ENCODE measurements around the gene MYADML2.

DNA sequence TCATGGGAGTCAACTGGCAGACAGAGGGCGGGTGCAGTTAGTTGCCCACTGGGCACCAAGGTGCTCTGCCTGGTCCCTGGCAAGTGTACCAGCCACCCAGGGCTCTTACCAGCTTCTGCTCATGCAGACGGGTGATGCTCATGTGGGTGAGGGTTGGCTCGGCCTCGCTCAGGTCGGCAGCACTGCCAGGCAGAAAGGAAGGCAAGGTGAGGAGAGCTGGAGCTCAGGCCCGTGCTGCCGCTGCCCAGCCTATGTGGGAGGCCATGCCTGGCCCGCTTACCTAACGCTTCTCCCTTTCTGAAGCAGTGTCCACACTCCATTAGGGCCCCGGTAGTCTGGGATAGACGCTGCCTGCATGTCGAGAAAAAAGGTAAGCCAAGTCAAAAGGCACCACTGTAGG, 31.7 kb downstream of the MYADML2 start:
- TF ChIP-seq, protein P1, sequence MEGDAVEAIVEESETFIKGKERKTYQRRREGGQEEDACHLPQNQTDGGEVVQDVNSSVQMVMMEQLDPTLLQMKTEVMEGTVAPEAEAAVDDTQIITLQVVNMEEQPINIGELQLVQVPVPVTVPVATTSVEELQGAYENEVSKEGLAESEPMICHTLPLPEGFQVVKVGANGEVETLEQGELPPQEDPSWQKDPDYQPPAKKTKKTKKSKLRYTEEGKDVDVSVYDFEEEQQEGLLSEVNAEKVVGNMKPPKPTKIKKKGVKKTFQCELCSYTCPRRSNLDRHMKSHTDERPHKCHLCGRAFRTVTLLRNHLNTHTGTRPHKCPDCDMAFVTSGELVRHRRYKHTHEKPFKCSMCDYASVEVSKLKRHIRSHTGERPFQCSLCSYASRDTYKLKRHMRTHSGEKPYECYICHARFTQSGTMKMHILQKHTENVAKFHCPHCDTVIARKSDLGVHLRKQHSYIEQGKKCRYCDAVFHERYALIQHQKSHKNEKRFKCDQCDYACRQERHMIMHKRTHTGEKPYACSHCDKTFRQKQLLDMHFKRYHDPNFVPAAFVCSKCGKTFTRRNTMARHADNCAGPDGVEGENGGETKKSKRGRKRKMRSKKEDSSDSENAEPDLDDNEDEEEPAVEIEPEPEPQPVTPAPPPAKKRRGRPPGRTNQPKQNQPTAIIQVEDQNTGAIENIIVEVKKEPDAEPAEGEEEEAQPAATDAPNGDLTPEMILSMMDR (conservative IDR thresholded peaks at IDR 0.05; ENCODE audit: low read length) = no peak
- TF ChIP-seq EZH2phosphoT487 (IDR thresholded peaks at IDR 0.05; ENCODE audit: borderline replicate concordance, low read depth, low read length) = no peak
